Subcutaneous abdominal adipose tissue (tissue), 5 donors: ENCODE results near the gene GATD1.

Source experiments
- H3K27ac ChIP-seq: one replicate; pipeline ENCODE4 v1.7.0; 2013; ENCODE audit warnings: low read depth, mild to moderate bottlenecking, inconsistent platforms, low read length, moderate library complexity
- H3K27me3 ChIP-seq, 5 donors: one replicate each; pipeline ENCODE4 v1.7.0; 2013; ENCODE audit warnings: low read length in 5 of 5, inconsistent platforms in 1 of 5; ENCODE audit not compliant: control insufficient read depth in 5 of 5, insufficient read depth in 4 of 5
- H3K36me3 ChIP-seq, 5 donors: one replicate each; pipeline ENCODE4 v1.7.0; 2013; ENCODE audit warnings: low read length in 5 of 5; ENCODE audit not compliant: control insufficient read depth in 5 of 5, insufficient read depth in 5 of 5
- H3K4me1 ChIP-seq, 5 donors: one replicate each; pipeline ENCODE4 v1.7.0; 2013; ENCODE audit warnings: low read length in 5 of 5, mild to moderate bottlenecking in 3 of 5, moderate library complexity in 1 of 5; ENCODE audit not compliant: control insufficient read depth in 5 of 5, insufficient read depth in 5 of 5
- H3K4me3 ChIP-seq, 5 donors: one replicate each; pipeline ENCODE4 v1.7.0; 2013; ENCODE audit warnings: low read length in 5 of 5, low read depth in 1 of 5
- H3K9ac ChIP-seq, 5 donors: one replicate each; pipeline ENCODE4 v1.7.0; 2013; ENCODE audit warnings: low read length in 5 of 5, mild to moderate bottlenecking in 4 of 5, moderate library complexity in 3 of 5
- H3K9me3 ChIP-seq, 5 donors: one replicate each; pipeline ENCODE4 v1.7.0; 2013; ENCODE audit warnings: low read length in 5 of 5; ENCODE audit not compliant: control insufficient read depth in 5 of 5
- donor health status: healthy.
- donor health status: healthy.
- donor health status: healthy.
- donor health status: healthy.
- donor health status: healthy.

GATD1 gene

GRCh38 chr11:728901-729491 lies 48.3 kb downstream of the GATD1 start:
- Histone ChIP-seq H3K27ac (peak overlapping the region; percentile 89), H3K4me3 (no peak overlapping the region)

GRCh38 chr11:727859-728748 lies 49.2 kb downstream of the GATD1 start:
- Histone ChIP-seq H3K9ac (peak overlapping the region in 3 of 5 donors; percentile 21 to 66 (median 63)), H3K9me3 (no peaks in the 10 kb centered on the region), H3K27ac (peak overlapping the region; percentile 89), H3K27me3 (peaks cover 0 to 16% (median 7%) of the 10 kb centered on the region in 5 donors), H3K36me3 (no peaks in the 10 kb centered on the region), H3K4me3 (no peak overlapping the region), H3K4me1 (peaks cover 0 to 30% (median 29%) of the 10 kb centered on the region in 5 donors)

More at GRCh38 chr11:728901-729491, 48.3 kb downstream of the GATD1 start:
- Histone ChIP-seq H3K9ac (peak overlapping the region in 1 of 5 donors; percentile 47), H3K36me3 (no peaks in the 10 kb centered on the region), H3K4me1 (peaks cover 0 to 30% (median 27%) of the 10 kb centered on the region in 5 donors), H3K9me3 (no peaks in the 10 kb centered on the region), H3K27me3 (peaks cover 0 to 14% (median 11%) of the 10 kb centered on the region in 5 donors)

- peak overlapping the region in 4 of 5 donors; percentile 21 to 63 (median 32) for H3K9ac ChIP-seq
- H3K4me3 ChIP-seq: no peak overlapping the region
- peaks cover 0 to 32% (median 30%) of the 10 kb centered on the region in 5 donors for H3K4me1 ChIP-seq
- no peaks in the 10 kb centered on the region for H3K9me3 ChIP-seq
- peak overlapping the region; percentile 89 for H3K27ac ChIP-seq
- H3K36me3 ChIP-seq: no peaks in the 10 kb centered on the region
- peaks cover 0 to 20% (median 8%) of the 10 kb centered on the region in 5 donors for H3K27me3 ChIP-seq
Observed at GRCh38 chr11:727281-727701, 50.0 kb downstream of the GATD1 start.

- Histone ChIP-seq H3K4me1 (peaks cover 0 to 34% (median 30%) of the 10 kb centered on the region in 5 donors), H3K9ac (peak overlapping the region in 2 of 5 donors; percentile 40 to 63), H3K27ac (peak overlapping the region; percentile 89), H3K4me3 (peak overlapping the region in 1 of 5 donors; percentile 22), H3K27me3 (peaks cover 0 to 25% (median 16%) of the 10 kb centered on the region in 5 donors), H3K36me3 (no peaks in the 10 kb centered on the region), H3K9me3 (no peaks in the 10 kb centered on the region)
Observed at GRCh38 chr11:726278-727220, 50.7 kb downstream of the GATD1 start.

GRCh38 chr11:725624-726202 lies 51.6 kb downstream of the GATD1 start:
- Histone ChIP-seq H3K27ac (no peak overlapping the region), H3K4me1 (peaks cover 0 to 38% (median 34%) of the 10 kb centered on the region in 5 donors), H3K27me3 (peaks cover 0 to 31% (median 22%) of the 10 kb centered on the region in 5 donors), H3K4me3 (no peak overlapping the region), H3K9ac (no peak overlapping the region), H3K9me3 (no peaks in the 10 kb centered on the region), H3K36me3 (no peaks in the 10 kb centered on the region)

GRCh38 chr11:724778-725386 lies 52.4 kb downstream of the GATD1 start:
- H3K36me3 ChIP-seq: no peaks in the 10 kb centered on the region
- no peaks in the 10 kb centered on the region for H3K9me3 ChIP-seq
- H3K4me3 ChIP-seq: no peak overlapping the region
- H3K4me1 ChIP-seq: peaks cover 0 to 38% (median 34%) of the 10 kb centered on the region in 5 donors
- H3K27me3 ChIP-seq: peaks cover 0 to 39% (median 25%) of the 10 kb centered on the region in 5 donors
- no peak overlapping the region for H3K27ac ChIP-seq
- no peak overlapping the region for H3K9ac ChIP-seq

GRCh38 chr11:724049-724777 lies 53.1 kb downstream of the GATD1 start:
- Histone ChIP-seq H3K9ac (no peak overlapping the region), H3K27me3 (peaks cover 0 to 44% (median 29%) of the 10 kb centered on the region in 5 donors), H3K27ac (no peak overlapping the region), H3K9me3 (no peaks in the 10 kb centered on the region), H3K4me1 (peaks cover 0 to 38% (median 33%) of the 10 kb centered on the region in 5 donors), H3K36me3 (no peaks in the 10 kb centered on the region), H3K4me3 (no peak overlapping the region)

- Histone ChIP-seq H3K27me3 (peaks cover 0 to 44% (median 30%) of the 10 kb centered on the region in 5 donors), H3K36me3 (no peaks in the 10 kb centered on the region), H3K9ac (no peak overlapping the region), H3K9me3 (no peaks in the 10 kb centered on the region), H3K27ac (no peak overlapping the region), H3K4me1 (peaks cover 0 to 33% (median 24%) of the 10 kb centered on the region in 5 donors), H3K4me3 (no peak overlapping the region)
Observed at GRCh38 chr11:723120-723883, 54.0 kb downstream of the GATD1 start.
